GM18861 (cell line): ENCODE data around the gene PDLIM7.

ENCODE experiments used
- ATAC-seq: cut with Tn5 transposase; IDR thresholded peaks from one replicate; pipeline ENCODE4 v1.9.1; 2021; ENCODE audit not compliant: unreplicated experiment

PDLIM7 gene

DNA sequence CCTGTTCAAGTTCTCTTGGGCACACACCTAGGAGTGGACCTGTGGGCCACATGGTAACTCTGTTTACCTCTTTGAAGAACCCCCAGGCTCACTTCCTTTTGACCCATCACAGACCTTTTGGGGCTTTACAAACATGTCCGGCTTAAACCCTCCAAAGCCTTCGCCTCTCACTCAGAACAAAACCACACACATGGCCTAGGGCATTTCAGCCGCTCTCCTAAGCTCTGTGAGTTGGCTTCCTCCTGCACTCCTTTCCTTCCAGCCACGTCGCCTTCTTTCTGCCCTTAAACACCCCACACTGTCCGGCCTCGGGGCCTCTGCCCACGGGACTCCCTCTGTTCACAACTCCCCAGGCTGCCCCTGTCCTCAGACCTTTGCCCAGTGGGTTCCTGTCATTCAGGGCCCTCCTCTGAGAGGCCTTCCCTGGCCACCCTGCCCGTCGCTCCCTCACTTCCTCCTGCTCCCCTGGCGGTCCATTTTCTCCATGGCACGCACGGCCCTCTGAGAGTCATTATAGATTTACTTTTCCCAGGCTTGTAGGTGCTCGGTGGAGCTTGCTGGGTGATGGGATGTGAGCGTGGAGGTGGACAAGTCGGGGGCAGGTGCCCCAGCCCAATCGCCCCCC, 10.3 kb upstream of the PDLIM7 start:
- no peak for ATAC-seq

DNA sequence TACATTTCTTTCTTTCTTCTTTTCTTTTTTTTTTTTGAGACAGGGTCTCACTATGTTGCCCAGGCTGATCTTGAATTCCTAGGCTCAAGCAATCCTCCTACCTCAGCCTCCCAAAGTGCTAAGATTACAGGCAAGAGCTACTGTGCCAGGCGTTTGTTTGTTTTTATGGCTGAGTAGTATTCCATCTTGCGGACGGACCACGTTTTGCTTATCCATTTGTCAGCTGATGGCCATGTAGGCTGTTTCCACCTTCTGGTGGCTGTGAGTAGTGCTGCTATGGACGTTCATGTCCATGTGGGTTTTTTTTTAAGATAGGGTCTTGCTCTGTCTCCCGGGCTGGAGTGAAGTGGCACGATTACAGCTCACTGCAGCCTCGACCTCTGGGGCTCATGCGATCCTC, 9.8 kb upstream of the PDLIM7 start:
- no peak for ATAC-seq

DNA sequence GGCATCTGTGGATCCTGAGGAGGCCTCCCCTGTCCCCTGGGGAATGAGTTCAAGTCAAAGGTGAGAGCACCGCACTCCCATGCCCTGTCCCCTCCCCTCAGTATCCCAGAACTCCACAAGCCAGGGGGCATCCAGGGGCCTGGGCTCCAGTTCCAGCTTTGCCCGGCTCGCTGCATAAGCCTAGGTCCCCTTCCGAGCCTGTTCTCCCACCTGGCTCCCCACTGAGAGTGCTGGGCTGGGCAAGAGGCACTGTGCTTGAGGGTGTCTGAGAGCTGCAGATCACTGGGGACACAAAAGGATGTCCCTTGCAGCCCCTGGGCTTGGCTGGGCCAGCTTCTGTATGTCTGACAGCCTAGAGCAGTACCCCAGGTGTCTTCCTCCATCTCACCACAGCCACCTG, 7.7 kb upstream of the PDLIM7 start:
- ATAC-seq = no peak

DNA sequence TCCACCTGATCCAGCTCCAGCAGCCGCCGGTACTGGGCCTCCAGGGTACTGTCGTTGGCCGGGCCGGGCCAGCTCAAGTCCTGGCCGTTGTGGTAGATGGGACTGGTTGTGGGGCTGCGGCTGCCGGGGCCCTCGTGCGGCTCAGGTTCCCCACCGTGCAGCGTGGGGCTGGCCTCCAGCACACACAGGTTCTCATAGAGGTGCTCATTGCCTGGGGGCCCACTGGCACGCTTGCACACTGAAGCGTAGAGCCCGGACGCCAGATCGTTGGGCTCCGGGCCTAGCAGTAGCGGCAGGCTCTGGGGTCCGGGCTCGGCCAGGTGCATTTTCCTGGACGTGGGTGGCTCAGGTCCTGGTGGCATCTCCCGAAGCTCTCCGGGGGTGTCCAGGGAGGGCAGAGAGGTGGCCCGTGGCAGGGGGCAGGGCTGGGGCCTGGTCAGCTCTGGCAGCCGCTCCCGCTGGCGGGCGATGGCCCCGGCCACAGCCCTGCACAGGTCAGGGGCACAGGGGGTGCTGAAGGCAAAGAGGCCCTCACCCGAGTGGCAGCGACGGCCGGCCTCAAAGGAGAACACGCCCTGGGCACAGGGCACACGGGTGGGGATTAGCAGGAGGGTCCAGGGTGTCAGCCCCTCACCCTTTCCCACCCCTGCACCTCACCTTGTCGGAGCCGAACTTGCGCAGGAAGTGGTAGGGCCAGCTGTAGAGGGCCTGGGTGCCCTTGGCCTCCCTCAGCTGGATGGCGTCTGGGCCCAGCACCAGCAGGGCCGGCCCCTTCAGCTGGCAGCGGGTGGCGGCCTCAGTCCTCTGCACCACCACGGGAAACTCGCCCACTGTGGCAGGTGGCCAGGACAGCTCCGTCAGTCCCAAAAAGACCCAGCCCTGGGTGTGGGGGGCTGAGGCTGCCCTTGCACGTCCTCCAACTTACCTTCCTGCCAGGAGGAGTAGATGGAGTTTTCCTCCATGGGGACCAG, 7.0 kb upstream of the PDLIM7 start:
- ATAC-seq = no peak

DNA sequence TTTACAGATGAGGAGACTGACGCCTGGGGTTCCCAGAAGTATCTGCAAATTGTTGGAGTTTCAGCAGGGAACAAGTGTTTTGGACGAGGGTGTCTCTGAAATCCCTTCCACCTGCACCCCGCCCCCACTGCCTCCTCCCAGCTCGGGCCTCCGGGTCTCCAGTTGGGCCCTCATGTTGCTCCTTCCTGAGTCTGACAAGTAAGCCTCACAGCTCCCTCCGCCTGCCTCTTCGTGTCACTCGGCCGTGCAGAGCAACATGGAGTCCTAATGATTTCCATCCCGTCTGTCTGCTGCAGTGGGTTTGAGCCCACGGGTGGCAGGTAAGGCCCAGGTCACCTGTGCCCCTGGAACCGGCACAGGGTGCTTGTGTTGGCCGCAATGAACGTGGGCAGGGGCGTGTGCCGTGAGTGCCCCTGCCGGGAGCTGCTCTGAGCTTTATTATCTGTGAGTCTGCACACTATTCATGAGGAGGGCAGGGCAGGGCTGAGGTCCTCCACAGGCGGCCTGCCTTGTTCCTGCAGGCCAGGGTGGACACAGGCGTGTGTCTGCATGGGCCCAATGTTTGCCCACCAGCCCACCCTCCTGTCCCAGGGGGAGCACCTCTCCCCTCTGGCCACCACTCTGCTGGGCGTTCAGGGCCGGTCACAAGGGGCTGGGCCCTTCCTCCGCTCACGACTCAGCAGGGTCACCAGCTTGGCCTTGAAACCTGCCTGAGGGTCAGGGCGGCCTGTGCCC, 6.1 kb upstream of the PDLIM7 start:
- no peak for ATAC-seq

DNA sequence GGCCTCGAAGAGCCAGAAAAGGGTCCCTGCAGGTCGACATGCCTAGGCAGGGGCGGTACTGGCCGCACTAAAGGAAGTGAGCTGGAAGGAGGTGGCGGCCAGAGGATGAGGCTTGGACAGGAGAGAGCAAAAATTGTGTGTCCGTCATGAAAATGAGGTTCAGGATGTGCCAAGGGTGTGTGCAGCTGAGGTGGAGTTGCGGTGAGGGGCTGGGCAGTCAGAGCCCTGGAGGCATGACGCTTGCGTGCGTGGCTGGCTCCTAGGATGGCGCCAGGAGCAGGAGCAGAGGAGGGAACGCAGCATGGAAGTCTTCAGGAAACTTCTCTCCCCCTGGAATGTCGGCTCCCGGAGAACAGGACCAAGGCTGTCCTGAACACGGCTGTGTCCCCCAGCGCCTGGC, 5.5 kb upstream of the PDLIM7 start:
- ATAC-seq = no peak

DNA sequence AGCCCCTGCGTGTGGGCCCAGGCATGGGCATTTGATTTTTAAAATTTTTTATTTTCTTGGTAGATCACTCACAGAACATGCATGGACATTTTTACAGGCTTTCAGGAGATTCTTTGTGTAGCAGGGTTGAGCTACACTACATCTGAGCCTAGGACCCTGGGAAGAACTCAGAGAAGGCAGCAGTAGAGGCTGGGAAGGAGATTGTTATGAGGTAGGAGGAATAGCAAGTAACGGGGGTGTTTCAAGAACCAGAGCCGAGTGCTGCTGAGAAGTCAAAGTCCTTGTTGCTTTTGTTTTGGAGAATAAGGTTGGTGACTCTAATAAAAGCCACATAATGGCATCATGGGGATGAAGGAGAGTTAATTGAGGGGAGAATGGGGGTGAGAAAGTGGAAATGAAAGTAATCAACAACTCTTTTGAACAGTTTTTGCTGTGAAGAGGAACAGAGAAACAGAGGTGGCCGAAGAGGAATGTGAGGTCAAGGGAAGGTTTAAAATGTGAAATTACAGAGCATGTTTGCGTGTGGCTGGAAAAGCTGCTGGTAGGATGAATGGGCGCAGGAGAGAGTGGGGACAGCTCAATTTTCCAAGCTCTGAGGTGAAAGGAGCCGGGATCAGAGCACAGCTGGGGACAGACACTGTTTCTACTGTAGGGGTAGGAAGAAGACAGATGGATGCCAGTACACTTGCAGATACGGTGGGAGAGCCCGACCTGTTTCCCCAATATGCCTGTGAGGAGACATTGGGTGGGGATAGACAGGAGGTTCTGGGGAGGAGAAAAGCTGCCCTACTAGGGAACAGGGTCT, 4.7 kb upstream of the PDLIM7 start:
- no peak for ATAC-seq

DNA sequence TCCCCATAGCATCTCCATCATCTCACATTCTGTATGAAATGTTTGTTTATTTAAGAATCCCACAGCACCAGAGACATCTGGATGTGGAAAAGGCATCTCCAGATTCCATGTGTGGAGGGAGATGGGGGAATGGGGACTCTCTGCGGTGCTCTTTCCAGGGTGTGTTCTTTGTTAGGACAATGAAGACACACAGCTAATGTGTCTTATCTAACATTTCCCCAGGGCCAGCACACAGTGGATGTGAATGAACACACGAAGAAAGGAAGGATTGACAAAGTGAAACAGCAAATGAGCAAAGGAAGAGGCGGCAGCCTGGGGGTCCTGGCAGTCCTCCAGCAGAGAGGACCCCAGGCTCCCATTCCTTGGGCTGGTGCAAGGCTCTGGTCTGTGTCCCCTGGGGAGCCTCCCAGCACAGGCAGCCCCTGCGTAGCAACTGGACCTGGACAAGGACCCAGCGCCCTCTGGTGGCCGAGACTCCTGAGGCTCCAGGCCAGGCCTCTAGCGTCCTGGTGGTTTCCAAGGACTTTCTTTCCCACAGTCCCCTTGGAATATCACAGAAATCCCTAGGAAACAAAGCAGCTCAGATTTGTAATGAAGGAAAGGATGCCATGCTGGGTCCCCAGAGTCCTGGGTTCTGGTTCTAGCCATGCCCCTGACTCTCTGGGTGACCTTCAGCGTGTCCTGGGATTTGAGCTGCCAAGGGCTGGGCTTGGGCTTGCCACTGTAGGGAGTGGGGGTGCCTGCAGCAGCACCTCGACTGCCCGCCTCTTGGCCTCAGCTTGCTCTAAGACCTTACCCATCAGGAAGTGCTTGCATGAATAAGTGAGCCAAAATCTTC, 3.5 kb upstream of the PDLIM7 start:
- ATAC-seq = no peak

DNA sequence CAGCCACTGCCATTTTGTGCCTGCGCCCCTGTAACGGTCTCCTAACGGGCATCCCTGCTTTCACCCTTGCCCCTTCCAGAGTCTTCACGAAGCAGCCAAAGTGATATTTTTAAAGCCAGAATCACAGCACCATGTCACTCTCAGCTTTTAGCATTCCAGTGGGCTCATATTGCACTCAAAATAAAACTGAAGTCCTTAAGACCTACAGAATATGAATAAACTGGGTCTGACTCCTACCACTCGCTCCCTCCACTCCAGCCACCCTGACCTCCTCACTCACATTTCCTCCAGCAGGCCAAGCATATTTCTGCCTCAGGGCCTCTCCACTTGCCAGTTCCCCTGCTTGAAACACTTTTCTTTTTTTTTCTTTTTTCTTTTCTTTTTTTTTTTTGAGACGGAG, 2.4 kb upstream of the PDLIM7 start:
- ATAC-seq = no peak

DNA sequence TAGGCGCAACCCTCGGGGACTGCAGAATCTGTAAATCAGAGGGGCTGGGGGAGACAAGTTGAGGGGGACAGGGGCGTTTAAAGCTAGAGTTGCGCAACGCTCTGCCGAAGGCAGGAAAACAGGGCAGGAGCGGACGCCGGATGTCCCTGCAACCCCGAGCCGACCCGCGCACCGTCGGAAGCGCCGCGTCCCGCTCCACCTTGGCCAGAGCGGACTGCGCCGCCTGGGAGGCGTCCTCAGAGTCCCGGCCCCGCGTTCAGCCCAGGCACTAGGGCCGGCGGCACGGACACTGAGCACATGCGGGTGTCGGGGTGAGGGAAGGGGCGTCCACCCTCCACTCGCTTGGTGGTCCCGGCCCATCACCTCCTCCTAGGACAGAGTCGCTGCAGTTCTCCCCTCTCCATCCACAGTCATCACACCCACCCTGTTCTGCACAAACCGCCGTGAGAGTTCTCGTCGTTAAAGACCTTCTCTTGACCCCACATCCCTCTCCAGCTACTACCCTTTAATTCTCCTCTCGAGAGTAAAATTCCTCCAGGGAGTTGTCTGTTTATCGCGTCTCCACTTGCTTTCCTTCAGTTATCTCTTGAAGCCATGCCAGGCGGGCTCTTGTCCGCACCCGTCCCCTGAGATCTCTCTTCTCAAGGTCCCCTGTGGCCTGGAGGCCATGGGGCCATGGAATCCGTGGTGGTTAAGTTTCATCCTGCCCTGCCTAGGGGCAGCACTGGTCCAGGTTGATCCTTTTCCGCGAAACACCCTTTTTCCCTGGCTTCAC, 796 bp upstream of the PDLIM7 start:
- no peak for ATAC-seq

DNA sequence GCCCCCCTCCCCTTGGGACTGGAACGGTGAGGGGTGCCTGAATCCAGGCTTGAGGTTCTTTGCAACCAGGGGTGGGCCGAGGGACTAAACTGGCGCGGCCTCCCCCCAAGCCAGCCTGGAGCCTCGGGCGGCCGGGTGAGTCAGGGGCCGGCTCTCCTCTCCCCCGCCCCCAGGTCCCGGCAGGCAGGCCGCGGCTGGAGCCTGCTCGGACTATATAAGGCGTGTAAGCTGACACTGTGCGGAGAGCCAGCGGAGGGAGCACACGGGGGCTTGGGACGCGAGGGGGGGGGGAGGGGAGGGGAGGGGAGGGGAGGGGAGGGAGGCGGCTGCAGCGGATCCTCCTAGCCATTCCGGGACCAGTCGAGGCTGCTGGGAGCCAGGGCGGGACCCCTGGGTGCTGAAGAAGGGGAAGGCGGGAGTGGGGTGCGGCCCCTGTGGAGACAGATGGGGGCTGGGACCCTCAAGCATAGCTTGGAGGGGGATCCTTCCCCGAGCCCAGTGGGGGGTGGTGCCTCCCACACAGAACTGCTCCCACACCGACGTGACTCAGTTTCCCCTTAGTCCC, 595 bp downstream of the PDLIM7 start:
- ATAC-seq = no peak

DNA sequence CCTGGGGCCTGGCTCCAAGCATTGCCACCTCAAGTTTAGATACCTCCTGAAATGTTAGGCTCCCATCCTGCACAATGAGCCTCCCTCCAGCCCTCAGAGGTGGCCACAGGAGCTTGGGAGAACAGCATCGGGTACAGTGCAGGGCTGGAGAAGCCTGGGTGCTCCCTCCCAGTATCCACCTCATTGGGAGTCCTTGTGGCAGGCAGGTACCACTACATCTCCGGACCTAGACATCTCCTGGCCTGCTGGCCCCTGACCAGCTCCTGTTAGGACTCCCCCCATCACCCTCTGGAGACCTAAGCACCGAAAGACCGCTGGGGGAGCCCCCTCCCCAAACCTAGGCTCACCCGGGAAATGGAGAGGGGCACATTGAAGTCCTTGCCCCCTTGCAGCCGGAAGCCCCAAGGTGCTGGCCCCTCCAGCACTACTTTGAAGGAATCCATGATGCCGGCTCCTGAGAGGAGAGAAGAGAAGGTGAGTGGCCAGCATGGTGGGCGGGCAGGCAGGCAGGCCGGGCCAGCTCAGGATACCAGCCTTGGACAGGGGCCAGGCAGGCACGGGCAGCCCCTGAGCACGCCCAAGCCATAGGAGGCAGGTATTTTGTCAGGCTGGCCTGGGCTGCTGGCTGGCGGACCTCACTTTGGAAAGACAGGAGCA, 1.2 kb downstream of the PDLIM7 start:
- ATAC-seq = no peak

DNA sequence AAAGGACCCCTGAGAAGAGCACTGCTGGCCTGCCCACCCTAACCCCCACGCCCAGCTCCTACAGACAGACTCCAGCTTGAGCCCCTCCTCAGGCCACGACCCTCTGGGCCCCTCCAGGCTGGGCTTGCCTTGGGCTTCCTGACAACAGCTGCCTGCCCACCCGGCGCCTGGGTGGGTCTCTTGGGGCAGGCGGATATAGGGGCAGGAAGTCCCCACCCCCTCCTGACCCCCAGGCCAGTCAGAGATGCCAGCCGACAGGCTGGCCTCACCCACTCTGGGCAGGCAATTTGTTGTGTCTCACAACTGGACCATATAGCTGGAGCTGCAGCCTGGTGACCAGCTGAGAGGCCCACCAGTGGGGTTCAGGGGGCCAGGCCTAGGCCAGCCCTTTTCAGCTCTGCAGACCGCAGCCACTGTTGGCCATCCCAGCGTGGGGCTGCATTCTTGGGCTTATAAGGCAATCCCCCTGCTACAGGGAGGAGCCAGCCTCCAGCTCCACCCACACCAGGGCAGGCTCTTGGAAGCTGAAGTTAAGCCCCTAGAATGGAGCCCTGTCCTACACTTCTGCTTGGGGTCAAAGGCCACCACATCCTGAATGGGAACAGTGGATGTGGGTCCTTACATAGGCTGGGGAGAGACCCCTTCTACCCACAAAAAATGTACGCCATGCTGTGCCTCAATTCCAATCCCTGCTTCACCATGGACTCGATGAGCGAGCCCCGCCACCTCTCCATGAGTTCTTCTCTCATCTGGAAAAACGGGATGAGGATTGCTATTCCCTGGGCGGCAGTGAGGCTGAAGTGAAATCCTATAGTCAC, 2.0 kb downstream of the PDLIM7 start:
- ATAC-seq = no peak

DNA sequence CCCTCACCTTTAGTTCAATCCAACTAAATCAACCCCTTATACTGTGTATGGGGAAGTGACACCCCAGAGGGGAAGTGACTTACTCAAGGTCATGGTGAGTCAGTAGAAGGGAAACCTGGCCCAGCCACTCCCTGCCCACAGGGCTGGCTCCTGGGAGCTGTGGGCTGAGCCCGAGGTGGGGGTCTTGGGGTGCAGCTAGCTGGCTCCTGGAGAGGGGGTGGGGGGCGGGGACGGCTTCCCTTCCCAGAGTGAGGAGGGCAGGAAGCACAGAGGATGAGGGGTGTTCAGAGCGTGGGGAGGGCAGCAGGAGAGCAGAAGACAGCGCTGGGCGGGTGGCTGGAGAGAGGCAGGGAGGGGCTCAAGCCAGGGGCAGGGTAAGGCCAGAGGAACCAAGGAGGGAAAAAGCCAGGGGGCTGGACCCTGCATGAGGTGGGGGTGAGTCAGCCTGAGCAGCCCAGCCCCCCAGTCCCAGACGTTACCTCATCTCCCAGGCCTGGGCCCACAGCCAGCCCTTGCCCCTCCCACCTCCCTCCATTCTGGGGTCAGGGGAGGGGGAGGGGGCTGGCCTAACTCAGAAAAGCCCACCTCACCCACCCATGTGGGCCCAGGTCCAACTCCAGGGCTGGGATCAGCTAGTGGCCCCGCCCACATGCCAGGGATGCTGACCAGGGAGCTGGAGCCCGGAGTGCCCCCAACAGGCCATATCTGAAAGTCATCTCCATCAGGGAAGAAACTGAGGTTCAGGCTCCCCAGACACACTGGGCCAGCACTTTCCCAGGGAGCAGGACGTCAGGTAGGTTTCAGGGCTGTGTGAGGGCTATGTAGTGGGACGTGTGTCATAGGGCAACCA, 2.8 kb downstream of the PDLIM7 start:
- no peak for ATAC-seq

DNA sequence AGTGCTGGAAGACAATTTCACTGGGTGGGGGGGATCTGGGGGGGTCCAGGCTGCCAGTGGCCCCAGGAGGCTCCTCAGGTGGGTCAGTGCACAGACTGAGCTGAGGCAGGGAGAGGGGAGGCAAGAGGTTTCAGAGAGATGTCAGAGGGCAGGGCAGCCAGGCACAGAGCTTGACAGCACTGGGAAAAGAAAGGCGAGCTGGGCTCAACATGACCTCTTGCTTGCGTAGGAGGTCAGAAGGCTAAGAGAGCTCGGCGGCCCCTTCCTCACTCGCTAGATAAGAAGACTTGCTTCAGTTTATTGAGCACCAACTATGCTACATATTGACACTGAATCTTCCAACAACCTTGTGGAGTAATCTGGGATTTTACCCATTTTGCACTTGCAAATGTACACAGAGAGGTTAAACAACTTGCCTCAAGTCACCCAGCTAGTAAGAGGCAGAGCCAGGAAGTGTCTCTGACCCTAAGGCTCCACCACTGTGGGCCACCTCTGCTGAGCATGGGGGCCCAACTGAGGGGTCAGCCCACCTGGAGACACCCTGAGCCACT, 3.5 kb downstream of the PDLIM7 start:
- no peak for ATAC-seq

DNA sequence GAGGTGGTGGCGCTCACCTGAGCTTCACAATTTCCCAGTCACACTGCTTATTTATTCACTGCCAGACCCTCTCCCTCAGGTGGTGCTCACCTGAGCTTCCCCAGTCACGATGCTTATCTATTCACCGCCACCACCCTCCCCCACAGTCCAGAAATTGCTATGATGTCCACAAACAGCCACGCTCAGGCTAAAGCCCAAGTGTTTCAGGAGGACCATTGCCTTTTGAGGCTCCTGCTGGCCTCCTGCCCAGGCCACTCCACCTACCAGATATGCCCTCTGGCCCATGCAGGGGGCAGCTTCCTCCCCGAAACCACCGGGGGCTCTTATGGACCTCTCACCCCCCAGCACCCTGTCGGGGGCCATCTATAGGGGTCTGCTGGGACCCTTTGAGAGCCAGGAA, 4.6 kb downstream of the PDLIM7 start:
- no peak for ATAC-seq
